IMR-90 (cell line): ENCODE results near the gene ULBP1. TPM values are rescaled to one million over a fixed set of nuclear protein-coding genes. Genes with fewer than 3 reads are reported as not detected.
A peak's percentile ranks its signal among the peaks of the same experiment; 100 is the strongest.

Source experiments
- ATAC-seq: fragments of 200-7000 bp; cut with Tn5 transposase; 2 replicates; pipeline ENCODE4 v1.9.1; 2020; ENCODE audit warnings: low read depth, mild to moderate bottlenecking, moderate library complexity
- BruUV-seq: library from RNA; stranded (reverse); fragments of 400-500 nt; replicated peaks from 2 replicates; lab custom pipeline; 2021; lab: Mats Ljungman, UMichigan
- CTCF ChIA-PET: fragments of 300-600 bp; formaldehyde crosslinking; extraction: SDS; loops from one replicate; lab custom pipeline; 2021; ENCODE audit warnings: antibody characterized with exemption; lab: Yijun Ruan, JAX
- POLR2A ChIA-PET: fragments of 300-600 bp; sonication (Branson Sonifier 250); formaldehyde crosslinking; loops from one replicate; lab custom pipeline; 2022; ENCODE audit warnings: antibody characterized with exemption; ENCODE audit not compliant: unreplicated experiment; lab: Charles Lee
- DNase-seq: peaks from one replicate; pipeline ENCODE4 v3.0.0; 2013
- H2AFZ ChIP-seq: replicated peaks from 2 replicates; pipeline ENCODE3; 2013; ENCODE audit warnings: low read length, mild to moderate bottlenecking; ENCODE audit not compliant: poor library complexity
- H2AK5ac ChIP-seq: 2 replicates; pipeline ENCODE4 v1.6.1; 2013; ENCODE audit warnings: low read depth, low read length, inconsistent platforms
- H2AK9ac ChIP-seq: replicated peaks from 2 replicates; pipeline ENCODE3; 2013; ENCODE audit warnings: mild to moderate bottlenecking, low read depth, low read length, moderate library complexity; ENCODE audit not compliant: poor library complexity
- H2BK120ac ChIP-seq: 2 replicates; pipeline ENCODE4 v1.6.1; 2013; ENCODE audit warnings: low read depth, low read length, inconsistent platforms
- H2BK15ac ChIP-seq: 3 replicates; pipeline ENCODE4 v1.6.1; 2013; ENCODE audit warnings: low read depth, low read length, inconsistent platforms
- H2BK20ac ChIP-seq: 2 replicates; pipeline ENCODE4 v1.6.1; 2013; ENCODE audit warnings: low read depth, mild to moderate bottlenecking, inconsistent platforms, low read length, moderate library complexity
- H2BK5ac ChIP-seq: 2 replicates; pipeline ENCODE4 v1.6.1; 2013; ENCODE audit warnings: mild to moderate bottlenecking, low read depth, low read length, inconsistent platforms; ENCODE audit not compliant: poor library complexity, severe bottlenecking
- H3K14ac ChIP-seq: replicated peaks from 2 replicates; pipeline ENCODE4 v1.6.1; 2013; ENCODE audit warnings: low read depth, low read length, inconsistent platforms
- H3K18ac ChIP-seq: 2 replicates; pipeline ENCODE4 v1.6.1; 2013; ENCODE audit warnings: low read depth, low read length, control low read depth
- H3K23ac ChIP-seq: 2 replicates; pipeline ENCODE4 v1.6.1; 2013; ENCODE audit warnings: low read depth, low read length, inconsistent platforms
- H3K27ac ChIP-seq: 2 replicates; pipeline ENCODE4 v1.5.1; 2013; ENCODE audit warnings: mild to moderate bottlenecking, control low read depth, low read length; ENCODE audit not compliant: insufficient read depth
- H3K27me3 ChIP-seq: 2 replicates; pipeline ENCODE4 v1.6.1; 2013; ENCODE audit warnings: low read length; ENCODE audit not compliant: control insufficient read depth, insufficient read depth
- H3K36me3 ChIP-seq: 2 replicates; pipeline ENCODE4 v1.6.1; 2013; ENCODE audit warnings: low read length, mixed read lengths; ENCODE audit not compliant: control insufficient read depth, insufficient read depth
- H3K4ac ChIP-seq: 2 replicates; pipeline ENCODE4 v1.6.1; 2013; ENCODE audit warnings: low read depth, low read length, inconsistent platforms
- H3K4me1 ChIP-seq: 2 replicates; pipeline ENCODE4 v1.6.1; 2013; ENCODE audit warnings: low read length, mixed read lengths; ENCODE audit not compliant: control insufficient read depth, insufficient read depth
- H3K4me2 ChIP-seq: 2 replicates; pipeline ENCODE4 v1.6.1; 2013; ENCODE audit warnings: low read depth, mild to moderate bottlenecking, control low read depth, low read length, moderate library complexity
- H3K4me3 ChIP-seq: 2 replicates; pipeline ENCODE4 v1.5.1; 2013; ENCODE audit warnings: low read depth, mild to moderate bottlenecking, control low read depth, low read length, moderate library complexity; ENCODE audit not compliant: insufficient read depth
- H3K56ac ChIP-seq: 2 replicates; pipeline ENCODE4 v1.6.1; 2013; ENCODE audit warnings: low read length, inconsistent platforms; ENCODE audit not compliant: insufficient read depth; ENCODE audit errors: extremely low read depth
- H3K79me1 ChIP-seq, 2 experiments: 2 replicates each; pipeline ENCODE4 v1.6.1; 2013; ENCODE audit warnings: low read length in 2 of 2, inconsistent platforms in 1 of 2, low read depth in 1 of 2
- H3K9ac ChIP-seq: 2 replicates; pipeline ENCODE4 v1.6.1; 2013; ENCODE audit warnings: low read depth, low read length, control low read depth
- H3K9me1 ChIP-seq: 2 replicates; pipeline ENCODE4 v1.6.1; 2013; ENCODE audit warnings: low read length, inconsistent platforms; ENCODE audit not compliant: insufficient read depth
- H3K9me3 ChIP-seq: 2 replicates; pipeline ENCODE4 v1.6.1; 2013; ENCODE audit warnings: low read length; ENCODE audit not compliant: control insufficient read depth, insufficient read depth
- H4K20me1 ChIP-seq: 2 replicates; pipeline ENCODE4 v1.6.1; 2013; ENCODE audit warnings: low read length, inconsistent platforms; ENCODE audit not compliant: insufficient read depth
- H4K5ac ChIP-seq: 2 replicates; pipeline ENCODE4 v1.6.1; 2013; ENCODE audit warnings: mild to moderate bottlenecking, low read depth, low read length, control low read depth
- H4K8ac ChIP-seq, 2 experiments: 2 replicates each; pipeline ENCODE4 v1.6.1; 2013; ENCODE audit warnings: low read depth in 2 of 2, low read length in 2 of 2, control low read depth in 1 of 2, inconsistent platforms in 1 of 2
- H4K91ac ChIP-seq: 2 replicates; pipeline ENCODE4 v1.6.1; 2013; ENCODE audit warnings: low read depth, low read length, inconsistent platforms; ENCODE audit not compliant: insufficient read depth
- MAZ ChIP-seq: IDR thresholded peaks from 2 replicates; pipeline ENCODE4 v1.6.1; 2012; ENCODE audit warnings: low read depth, mild to moderate bottlenecking, low read length, improper control_type of control experiment, moderate library complexity, borderline replicate concordance
- RCOR1 ChIP-seq: IDR thresholded peaks from 2 replicates; pipeline ENCODE4 v1.6.1; 2012; ENCODE audit warnings: mild to moderate bottlenecking, low read length, improper control_type of control experiment; ENCODE audit not compliant: insufficient replicate concordance
- WGBS, 2 experiments: methylation state at CpG; one replicate each; pipeline versions ENCODE4 v1.1.5 to v1.1.7; 2013; ENCODE audit warnings: missing lambda C conversion rate in 2 of 2; ENCODE audit not compliant: insufficient read length in 1 of 2; ENCODE audit errors: extremely low coverage in 2 of 2; 5-methylcytosine and 5-hydroxymethylcytosine counted together
- dilution Hi-C: fragments of 300-500 bp; cut with HindIII; formaldehyde crosslinking; loops from one replicate; pipeline ENCODE4 v1.14.3; 2018; ENCODE audit warnings: low sequenced_read_pairs; ENCODE audit not compliant: unreplicated experiment
- in situ Hi-C: fragments of 300-500 bp; cut with MboI; formaldehyde crosslinking; loops from 3 replicates; pipeline ENCODE4 v1.14.3; 2019; ENCODE audit warnings: low sequenced_read_pairs, inconsistent platforms, mixed read lengths
- intact Hi-C: fragments of 100-400 bp; cut with micrococcal nuclease; formaldehyde crosslinking; loops from 2 replicates; pipeline ENCODE4 v1.10.0; 2022
- polyA plus RNA-seq, 3 experiments: library from polyadenylated mRNA; depleted of rRNA; stranded (reverse); fragments of >200 nt; gene quantifications; 2 replicates each; pipeline ENCODE4 v1.2.3, GENCODE V29; 2012; ENCODE audit warnings: low replicate concordance in 1 of 3
- total RNA-seq: library from RNA; depleted of rRNA; stranded (reverse); fragments of >200 nt; gene quantifications from 2 replicates; pipeline ENCODE4 v1.2.3, GENCODE V29; 2012

Gene ULBP1
- total and polyA plus RNA-seq, 2 of the 4 experiments (the other 2 are of a cell fraction) = 0.18 to 0.87 TPM

DNA sequence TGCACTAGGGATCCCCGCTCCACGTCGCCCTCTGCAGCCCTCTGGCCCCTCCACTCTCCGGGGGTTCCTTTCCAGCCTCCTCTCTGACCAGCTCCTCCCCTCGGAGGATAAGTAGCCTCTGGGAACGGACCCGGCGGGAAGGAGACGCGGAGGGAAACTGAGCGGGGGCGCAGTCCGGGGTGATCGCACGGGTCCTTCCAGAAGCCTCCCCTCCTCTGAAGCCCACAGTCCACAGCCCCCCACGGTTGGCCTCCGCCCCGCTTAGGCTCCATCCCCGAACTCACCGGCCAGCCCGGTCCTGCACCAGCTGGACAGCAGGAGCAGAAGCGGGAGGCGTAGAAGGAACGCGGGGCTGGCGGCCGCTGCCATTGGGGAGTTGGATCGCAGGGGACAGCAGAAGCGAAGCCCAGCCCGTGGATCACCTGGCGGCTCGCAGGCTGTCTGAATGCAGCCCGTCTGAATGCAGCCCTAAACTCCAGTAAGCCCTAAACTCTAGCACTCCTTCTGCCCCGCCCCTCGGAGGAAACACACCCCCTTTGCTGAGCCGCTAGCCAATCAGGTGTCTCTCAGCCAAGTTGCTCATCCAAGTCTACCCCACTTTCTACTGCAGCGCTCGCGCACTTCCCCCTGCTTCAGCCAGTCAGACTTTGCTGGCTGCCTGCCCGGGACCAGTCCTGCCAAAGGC lies 41.0 kb upstream of the ULBP1 start, which contains the start of gene RAET1G:
TSS of gene RAET1G (minus strand) at position 480 of the 685 bp plus-strand sequence. CDS start at position 369, 111 bp downstream.
- WGBS, 2 experiments = 2% methylated on average over 7 of the region's 40 CpGs; no CpG with 5 or more reads in 1 of the 2 experiments
- Histone ChIP-seq H3K4ac (no peak within 1 kb of the TSS), H2BK20ac (no peak within 1 kb of the TSS), H3K56ac (no peak within 1 kb of the TSS), H3K4me1 (peaks cover 2% of the 10 kb centered on the region; the same call in 1 of the 2 replicates), H3K23ac (no peak within 1 kb of the TSS), H2AK5ac (no peak within 1 kb of the TSS), H3K4me2 (peak within 1 kb of the TSS; percentile 82), H4K5ac (no peak within 1 kb of the TSS), H3K27ac (no peak within 1 kb of the TSS; the same call in 1 of the 2 replicates), H3K9me1 (no peaks in the 10 kb centered on the region), H3K14ac (no peak within 1 kb of the TSS), H3K27me3 (no peaks in the 10 kb centered on the region; the same call in 1 of the 2 replicates), H4K8ac (no peak within 1 kb of the TSS), H2BK5ac (no peak within 1 kb of the TSS), H2AK9ac (peak within 1 kb of the TSS; percentile 1), H3K18ac (no peak within 1 kb of the TSS), H2BK15ac (no peak within 1 kb of the TSS), H2AFZ (peak within 1 kb of the TSS; percentile 98), H3K79me1 (no peaks in the 10 kb centered on the region; a peak in 1 of 4 replicates), H2BK120ac (no peak within 1 kb of the TSS), H4K20me1 (no peaks in the 10 kb centered on the region), H4K91ac (no peak within 1 kb of the TSS), H3K4me3 (peak within 1 kb of the TSS; percentile 59), H3K9ac (peak within 1 kb of the TSS; percentile 23), H3K9me3 (no peaks in the 10 kb centered on the region), H3K36me3 (no peaks in the 10 kb centered on the region)
- ChIA-PET CTCF (no interaction called here), POLR2A (no interaction called here)
- dilution Hi-C loops (no loop called here), intact Hi-C loops (loop anchor here (1.0 kb wide), 1 partner anchor 199 kb away; no protein-coding TSS in a partner anchor), in situ Hi-C loops (loop anchor here (5.0 to 10.0 kb wide), 4 partner anchors 55 to 378 kb away; partner anchors contain the start of gene PPIL4)
- TF ChIP-seq MAZ (peak; percentile 79), RCOR1 (no peak)
- ATAC-seq (peak; percentile 93), DNase-seq (peak; percentile 96)
- BruUV-seq = no TSS peak
